Measurements from ENCODE around the gene GMEB1.

DNA sequence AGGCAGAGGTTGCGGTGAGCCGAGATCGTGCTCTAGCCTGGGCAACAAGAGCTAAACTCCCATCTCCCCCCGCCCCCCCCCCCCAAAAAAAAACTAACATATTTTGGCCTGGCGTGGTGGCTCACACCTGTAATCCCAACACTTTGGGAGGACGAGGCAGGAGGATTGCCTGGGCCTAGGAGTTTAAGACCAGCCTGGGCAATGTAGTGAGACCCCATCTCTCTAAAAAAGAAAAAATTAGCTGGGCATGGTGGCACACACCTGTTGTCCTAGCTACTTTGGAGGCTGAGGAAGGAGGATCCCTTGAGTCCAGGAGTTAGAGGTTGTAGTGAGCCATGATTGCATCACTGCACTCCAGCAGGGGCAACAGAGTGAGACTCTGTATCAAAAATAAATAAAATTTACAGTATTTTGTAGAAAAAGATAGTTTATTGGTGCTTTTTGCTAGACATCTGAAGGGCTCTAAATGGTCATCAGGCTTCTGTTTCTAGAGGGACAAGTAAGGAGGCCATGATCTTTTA, 77.1 kb downstream of the GMEB1 start:
- TF ChIP-seq POLR2A (IDR thresholded peaks at IDR 0.05; ENCODE audit: low read length) (no peak), GATA1 (IDR thresholded peaks at IDR 0.05; ENCODE audit: low read depth, low read length) (no peak)
